OCI-M2 (cell line): Measurements from ENCODE around the gene BEAN1.

Experiments used
- DNase-seq: peaks from one replicate; lab custom pipeline; 2025; ENCODE audit not compliant: unreplicated experiment; lab: John Stamatoyannopoulos, UW

BEAN1 gene

GRCh38 chr16:66416939-66417700, 10.0 kb upstream of the BEAN1 start:
- no peak for DNase-seq

GRCh38 chr16:66418165-66418962, 8.7 kb upstream of the BEAN1 start:
- DNase-seq: no peak

GRCh38 chr16:66419527-66419926, 7.6 kb upstream of the BEAN1 start:
- no peak for DNase-seq

GRCh38 chr16:66420396-66420795, 6.7 kb upstream of the BEAN1 start:
- DNase-seq: no peak

- DNase-seq: no peak
Observed at GRCh38 chr16:66421891-66422290, 5.2 kb upstream of the BEAN1 start.

GRCh38 chr16:66422366-66422765, 4.7 kb upstream of the BEAN1 start:
- no peak for DNase-seq

GRCh38 chr16:66423177-66423576, 3.9 kb upstream of the BEAN1 start:
- no peak for DNase-seq

- no peak for DNase-seq
Observed at GRCh38 chr16:66425651-66426050, 1.4 kb upstream of the BEAN1 start.

- no peak for DNase-seq
Observed at GRCh38 chr16:66426112-66427035, 721 bp upstream of the BEAN1 start.

GRCh38 chr16:66427871-66428681, 981 bp downstream of the BEAN1 start:
- DNase-seq: no peak

GRCh38 chr16:66428682-66429251, 1.7 kb downstream of the BEAN1 start:
- no peak for DNase-seq

- no peak for DNase-seq
Observed at GRCh38 chr16:66429290-66429962, 2.3 kb downstream of the BEAN1 start.

- no peak for DNase-seq
Observed at GRCh38 chr16:66430214-66430613, 3.1 kb downstream of the BEAN1 start.

GRCh38 chr16:66431760-66432159, 4.7 kb downstream of the BEAN1 start:
- DNase-seq: no peak

GRCh38 chr16:66432429-66432828, 5.3 kb downstream of the BEAN1 start:
- no peak for DNase-seq

- no peak for DNase-seq
Observed at GRCh38 chr16:66434619-66435430, 7.7 kb downstream of the BEAN1 start.

- no peak for DNase-seq
Observed at GRCh38 chr16:66435896-66436295, 8.8 kb downstream of the BEAN1 start.

- DNase-seq: no peak
Observed at GRCh38 chr16:66437391-66437945, 10.4 kb downstream of the BEAN1 start.
